Endodermal cell (in vitro differentiated cells): ENCODE measurements around the gene TCP11. TPM values are rescaled to one million over a fixed set of nuclear protein-coding genes. Genes with fewer than 3 reads are reported as not detected.
"Not testable (repeated sequence)": the region's sequence is repeated elsewhere in the genome, so short reads cannot be mapped to it uniquely, and the experiment has no call there.

ENCODE experiments used
- DNase-seq: peaks from one replicate; pipeline ENCODE4 v3.0.0-alpha.2; 2017
- H3K27ac ChIP-seq: 2 replicates; pipeline ENCODE4 v1.5.1; 2013; ENCODE audit warnings: mild to moderate bottlenecking, low read depth, low read length, moderate library complexity
- H3K27me3 ChIP-seq: 2 replicates; pipeline ENCODE4 v1.6.1; 2013; ENCODE audit warnings: mild to moderate bottlenecking, low read length, moderate library complexity; ENCODE audit not compliant: insufficient read depth, control insufficient read depth, poor library complexity, severe bottlenecking
- H3K36me3 ChIP-seq: 2 replicates; pipeline ENCODE4 v1.7.0; 2013; ENCODE audit warnings: mild to moderate bottlenecking, low read length, moderate library complexity; ENCODE audit not compliant: control insufficient read depth, insufficient read depth
- H3K4me1 ChIP-seq: one replicate; pipeline ENCODE4 v1.7.0; 2013; ENCODE audit warnings: low read length; ENCODE audit not compliant: control insufficient read depth, insufficient read depth
- H3K4me3 ChIP-seq: 2 replicates; pipeline ENCODE4 v1.5.1; 2013; ENCODE audit warnings: mild to moderate bottlenecking, low read length, moderate library complexity
- H3K9ac ChIP-seq: 2 replicates; pipeline ENCODE4 v1.6.1; 2013; ENCODE audit warnings: mild to moderate bottlenecking, low read length, moderate library complexity; ENCODE audit not compliant: poor library complexity, severe bottlenecking; ENCODE audit errors: extremely low read depth
- H3K9me3 ChIP-seq: 2 replicates; pipeline ENCODE4 v1.6.1; 2013; ENCODE audit warnings: mild to moderate bottlenecking, low read length, moderate library complexity; ENCODE audit not compliant: control insufficient read depth
- H3K27ac Mint-ChIP-seq: 2 replicates; pipeline ENCODE4 v1.8.0; 2020; ENCODE audit warnings: mixed read lengths
- H3K27me3 Mint-ChIP-seq: 2 replicates; pipeline ENCODE4 v1.8.0; 2021; ENCODE audit warnings: mild to moderate bottlenecking, mixed read lengths; ENCODE audit not compliant: insufficient read depth
- H3K36me3 Mint-ChIP-seq: 2 replicates; pipeline ENCODE4 v1.8.0; 2020; ENCODE audit warnings: low read depth, mixed read lengths
- H3K4me1 Mint-ChIP-seq: 2 replicates; pipeline ENCODE4 v1.8.0; 2020; ENCODE audit warnings: mixed read lengths
- H3K4me3 Mint-ChIP-seq: 2 replicates; pipeline ENCODE4 v1.8.0; 2020; ENCODE audit warnings: mild to moderate bottlenecking, moderate library complexity, mixed read lengths
- H3K9me3 Mint-ChIP-seq: 2 replicates; pipeline ENCODE4 v1.8.0; 2020; ENCODE audit warnings: mild to moderate bottlenecking, mixed read lengths
- CTCF ChIP-seq: fragments of 200-600 bp; sonication (generic); conservative IDR thresholded peaks from 2 replicates; pipeline ENCODE4 v1.5.0; 2021; ENCODE audit warnings: antibody characterized with exemption, mild to moderate bottlenecking
- WGBS, 2 experiments: methylation state at CpG; one replicate each; pipeline versions ENCODE4 v1.1.5 to v1.1.7; 2013; ENCODE audit warnings: missing lambda C conversion rate in 2 of 2, mixed read lengths in 1 of 2; ENCODE audit not compliant: insufficient coverage in 1 of 2, insufficient read length in 1 of 2; 5-methylcytosine and 5-hydroxymethylcytosine counted together
- total RNA-seq, 2 donors: library from RNA; stranded (reverse); fragmentation: NEBNext Ultra II Directional in 1 of 2; extraction: Animal tissue kit (Norgen Biotek cat#: 25700) in 1 of 2; gene quantifications; 2 replicates in 1 of 2; 3 replicates in 1 of 2; pipeline ENCODE4 v1.2.1, GENCODE V29; 2021

TCP11 gene
- total RNA-seq, 2 donors from 2014 or later, result not detected

- no peak for TF ChIP-seq CTCF
- Mint-ChIP-seq H3K36me3 (peaks cover 1% of the 10 kb centered on the region), H3K4me1 (peaks cover 8% of the 10 kb centered on the region), H3K27ac (no peak overlapping the region), H3K9me3 (peaks cover 20% of the 10 kb centered on the region), H3K27me3 (no peaks in the 10 kb centered on the region), H3K4me3 (no peak overlapping the region)
- H3K36me3 ChIP-seq, result no peaks in the 10 kb centered on the region
- no peaks in the 10 kb centered on the region for H3K9me3 ChIP-seq
- no peaks in the 10 kb centered on the region for H3K4me1 ChIP-seq
- no peak overlapping the region for H3K4me3 ChIP-seq
- no peak overlapping the region for H3K9ac ChIP-seq
- H3K27ac ChIP-seq, result no peak overlapping the region
- no peaks in the 10 kb centered on the region for H3K27me3 ChIP-seq
- DNase-seq, result no peak
- 100% methylated on average over 2 of the region's 2 CpGs; no CpG with 5 or more reads in 1 of the 2 experiments for WGBS, 2 experiments
Measured at GRCh38 chr6:35108309-35108885, 32.7 kb downstream of the TCP11 start.

GRCh38 chr6:35107761-35108160 is 33.4 kb downstream of the TCP11 start:
- 93 to 100% methylated on average over 3 to 5 of the region's 5 CpGs for WGBS, 2 experiments
- not testable (repeated sequence) for H3K27me3 Mint-ChIP-seq, H3K4me1 Mint-ChIP-seq, H3K9ac ChIP-seq, H3K36me3 ChIP-seq, H3K4me3 Mint-ChIP-seq, H3K4me1 ChIP-seq, H3K9me3 ChIP-seq, H3K4me3 ChIP-seq, H3K27ac ChIP-seq, DNase-seq, H3K27ac Mint-ChIP-seq, H3K36me3 Mint-ChIP-seq, H3K27me3 ChIP-seq
- peaks cover 20% of the 10 kb centered on the region for H3K9me3 Mint-ChIP-seq

- peaks cover 18% of the 10 kb centered on the region for H3K9me3 Mint-ChIP-seq
- WGBS, 2 experiments, result 89 to 96% methylated on average over 7 to 8 of the region's 8 CpGs
- not testable (repeated sequence) for H3K36me3 ChIP-seq, DNase-seq, H3K4me1 ChIP-seq, H3K36me3 Mint-ChIP-seq, H3K9ac ChIP-seq, H3K27ac ChIP-seq, H3K27me3 Mint-ChIP-seq, H3K4me3 ChIP-seq, H3K4me1 Mint-ChIP-seq, H3K27me3 ChIP-seq, H3K4me3 Mint-ChIP-seq, H3K9me3 ChIP-seq, H3K27ac Mint-ChIP-seq
Measured at GRCh38 chr6:35107208-35107607, 33.9 kb downstream of the TCP11 start.

- H3K36me3 ChIP-seq, H3K27me3 Mint-ChIP-seq, H3K9me3 ChIP-seq, H3K27ac Mint-ChIP-seq, H3K9ac ChIP-seq, H3K36me3 Mint-ChIP-seq, H3K27ac ChIP-seq, H3K4me3 Mint-ChIP-seq, H3K27me3 ChIP-seq, H3K4me1 Mint-ChIP-seq, DNase-seq, H3K4me1 ChIP-seq, H3K4me3 ChIP-seq: not testable (repeated sequence)
- 91 to 96% methylated on average over 4 to 6 of the region's 6 CpGs for WGBS, 2 experiments
- peaks cover 12% of the 10 kb centered on the region for H3K9me3 Mint-ChIP-seq
Measured at GRCh38 chr6:35106061-35106460, 35.1 kb downstream of the TCP11 start.
